ENCODE data around the gene GNAZ. TPM values are rescaled to one million over a fixed set of nuclear protein-coding genes. Genes with fewer than 3 reads are reported as not detected.
"Not testable (repeated sequence)": the region's sequence is repeated elsewhere in the genome, so short reads cannot be mapped to it uniquely, and the experiment has no call there.

GNAZ gene
- total RNA-seq, 1 experiment from 2014 or later = 1.2 TPM

- Histone ChIP-seq H3K4me1 (replicated peaks; ENCODE audit: insufficient read depth) (no peaks in the 10 kb centered on the region), H4K20me1 (ENCODE audit: insufficient read depth) (no peaks in the 10 kb centered on the region), H3K79me2 (ENCODE audit: low read depth) (no peaks in the 10 kb centered on the region), H3K9me2 (ENCODE audit: insufficient read depth) (no peaks in the 10 kb centered on the region), H3K4me2 (no peak overlapping the region), H3K36me3 (ENCODE audit: low read depth) (no peaks in the 10 kb centered on the region), H3K4me3 (no peak overlapping the region), H2AFZ (no peak overlapping the region), H3K27me3 (ENCODE audit: insufficient read depth, low read depth) (peaks cover 50% of the 10 kb centered on the region), H3K27ac (no peak overlapping the region), H3F3A (ENCODE audit: insufficient read depth, low read depth) (no peaks in the 10 kb centered on the region), H3K9me3 (ENCODE audit: insufficient read depth, low read depth) (no peaks in the 10 kb centered on the region)
- ChIA-PET POLR2A (ENCODE audit: unreplicated experiment) (no interaction called here), CTCF (no interaction called here)
- intact Hi-C loops (cut with micrococcal nuclease; ENCODE audit: unreplicated experiment) = no loop called here
- TF ChIP-seq CTCF (conservative IDR thresholded peaks at IDR 0.05) (no peak), EZH2 (IDR thresholded peaks at IDR 0.05; ENCODE audit: low read depth) (no peak)
- DNase-seq = no peak
- BruUV-seq (replicated peaks) = no TSS peak
These were observed 47.0 kb upstream of the GNAZ start for GRCh38 chr22:23023294-23023693.

- no TSS peak for BruUV-seq (replicated peaks)
- Histone ChIP-seq H3K27me3 (ENCODE audit: insufficient read depth, low read depth) (peaks cover 63% of the 10 kb centered on the region), H3K4me1 (replicated peaks; ENCODE audit: insufficient read depth) (no peaks in the 10 kb centered on the region), H3K4me2 (no peak overlapping the region), H3F3A (ENCODE audit: insufficient read depth, low read depth) (no peaks in the 10 kb centered on the region), H3K27ac (no peak overlapping the region), H3K9me2 (ENCODE audit: insufficient read depth) (no peaks in the 10 kb centered on the region), H4K20me1 (ENCODE audit: insufficient read depth) (no peaks in the 10 kb centered on the region), H3K4me3 (no peak overlapping the region), H3K79me2 (ENCODE audit: low read depth) (no peaks in the 10 kb centered on the region), H2AFZ (no peak overlapping the region), H3K9me3 (ENCODE audit: insufficient read depth, low read depth) (no peaks in the 10 kb centered on the region), H3K36me3 (ENCODE audit: low read depth) (no peaks in the 10 kb centered on the region)
- ChIA-PET POLR2A (ENCODE audit: unreplicated experiment) (no interaction called here), CTCF (no interaction called here)
- intact Hi-C loops (cut with micrococcal nuclease; ENCODE audit: unreplicated experiment) = no loop called here
- TF ChIP-seq EZH2 (IDR thresholded peaks at IDR 0.05; ENCODE audit: low read depth) (no peak), CTCF (conservative IDR thresholded peaks at IDR 0.05) (no peak)
- no peak for DNase-seq
These were observed 43.5 kb upstream of the GNAZ start for GRCh38 chr22:23026777-23027176.

- H3K4me1 ChIP-seq (replicated peaks; ENCODE audit: insufficient read depth); H3K9me2 ChIP-seq (ENCODE audit: insufficient read depth); H3F3A ChIP-seq (ENCODE audit: insufficient read depth, low read depth); H3K79me2 ChIP-seq (ENCODE audit: low read depth); H3K9me3 ChIP-seq (ENCODE audit: insufficient read depth, low read depth); H3K4me3 ChIP-seq; BruUV-seq (replicated peaks); H3K27ac ChIP-seq; intact Hi-C loops (cut with micrococcal nuclease; ENCODE audit: unreplicated experiment); POLR2A ChIA-PET (ENCODE audit: unreplicated experiment); H2AFZ ChIP-seq; DNase-seq; H3K4me2 ChIP-seq; H4K20me1 ChIP-seq (ENCODE audit: insufficient read depth); H3K36me3 ChIP-seq (ENCODE audit: low read depth); CTCF ChIA-PET: not testable (repeated sequence)
- peaks cover 67% of the 10 kb centered on the region for H3K27me3 ChIP-seq (ENCODE audit: insufficient read depth, low read depth)
These were observed 42.5 kb upstream of the GNAZ start for GRCh38 chr22:23027849-23028248.

- peaks cover 72% of the 10 kb centered on the region for H3K27me3 ChIP-seq (ENCODE audit: insufficient read depth, low read depth)
- ChIA-PET POLR2A (ENCODE audit: unreplicated experiment) (no interaction called here), CTCF (no interaction called here)
- no peaks in the 10 kb centered on the region for H3F3A ChIP-seq (ENCODE audit: insufficient read depth, low read depth)
- no peaks in the 10 kb centered on the region; the same call in 1 of the 2 replicates for H4K20me1 ChIP-seq (ENCODE audit: insufficient read depth)
- H3K9me3 ChIP-seq (ENCODE audit: insufficient read depth, low read depth) = no peaks in the 10 kb centered on the region
- no peaks in the 10 kb centered on the region for H3K9me2 ChIP-seq (ENCODE audit: insufficient read depth)
- BruUV-seq (replicated peaks) = no TSS peak
- H3K4me1 ChIP-seq (replicated peaks; ENCODE audit: insufficient read depth) = no peaks in the 10 kb centered on the region
- intact Hi-C loops (cut with micrococcal nuclease; ENCODE audit: unreplicated experiment) = no loop called here
- no peaks in the 10 kb centered on the region for H3K79me2 ChIP-seq (ENCODE audit: low read depth)
- H3K4me3 ChIP-seq = no peak overlapping the region
- no peak overlapping the region for H2AFZ ChIP-seq
- TF ChIP-seq CTCF (conservative IDR thresholded peaks at IDR 0.05) (no peak), EZH2 (IDR thresholded peaks at IDR 0.05; ENCODE audit: low read depth) (no peak)
- no peak for DNase-seq
- no peak overlapping the region for H3K27ac ChIP-seq
- H3K36me3 ChIP-seq (ENCODE audit: low read depth) = no peaks in the 10 kb centered on the region
- H3K4me2 ChIP-seq = no peak overlapping the region
These were observed 40.6 kb upstream of the GNAZ start for GRCh38 chr22:23029521-23030228.
